ENCODE results near the gene AVL9. TPM values are rescaled to one million over a fixed set of nuclear protein-coding genes. Genes with fewer than 3 reads are reported as not detected.

AVL9 gene
- total and polyA plus RNA-seq, 9 of the 15 experiments (the other 6 are each of a cell fraction or from before 2014, with no cell fraction given): 6.4 to 66.2 (median 30.1) TPM

GRCh38 chr7:32539366-32539765, 44.1 kb downstream of the AVL9 start (continued):
- TF ChIP-seq, protein P1, sequence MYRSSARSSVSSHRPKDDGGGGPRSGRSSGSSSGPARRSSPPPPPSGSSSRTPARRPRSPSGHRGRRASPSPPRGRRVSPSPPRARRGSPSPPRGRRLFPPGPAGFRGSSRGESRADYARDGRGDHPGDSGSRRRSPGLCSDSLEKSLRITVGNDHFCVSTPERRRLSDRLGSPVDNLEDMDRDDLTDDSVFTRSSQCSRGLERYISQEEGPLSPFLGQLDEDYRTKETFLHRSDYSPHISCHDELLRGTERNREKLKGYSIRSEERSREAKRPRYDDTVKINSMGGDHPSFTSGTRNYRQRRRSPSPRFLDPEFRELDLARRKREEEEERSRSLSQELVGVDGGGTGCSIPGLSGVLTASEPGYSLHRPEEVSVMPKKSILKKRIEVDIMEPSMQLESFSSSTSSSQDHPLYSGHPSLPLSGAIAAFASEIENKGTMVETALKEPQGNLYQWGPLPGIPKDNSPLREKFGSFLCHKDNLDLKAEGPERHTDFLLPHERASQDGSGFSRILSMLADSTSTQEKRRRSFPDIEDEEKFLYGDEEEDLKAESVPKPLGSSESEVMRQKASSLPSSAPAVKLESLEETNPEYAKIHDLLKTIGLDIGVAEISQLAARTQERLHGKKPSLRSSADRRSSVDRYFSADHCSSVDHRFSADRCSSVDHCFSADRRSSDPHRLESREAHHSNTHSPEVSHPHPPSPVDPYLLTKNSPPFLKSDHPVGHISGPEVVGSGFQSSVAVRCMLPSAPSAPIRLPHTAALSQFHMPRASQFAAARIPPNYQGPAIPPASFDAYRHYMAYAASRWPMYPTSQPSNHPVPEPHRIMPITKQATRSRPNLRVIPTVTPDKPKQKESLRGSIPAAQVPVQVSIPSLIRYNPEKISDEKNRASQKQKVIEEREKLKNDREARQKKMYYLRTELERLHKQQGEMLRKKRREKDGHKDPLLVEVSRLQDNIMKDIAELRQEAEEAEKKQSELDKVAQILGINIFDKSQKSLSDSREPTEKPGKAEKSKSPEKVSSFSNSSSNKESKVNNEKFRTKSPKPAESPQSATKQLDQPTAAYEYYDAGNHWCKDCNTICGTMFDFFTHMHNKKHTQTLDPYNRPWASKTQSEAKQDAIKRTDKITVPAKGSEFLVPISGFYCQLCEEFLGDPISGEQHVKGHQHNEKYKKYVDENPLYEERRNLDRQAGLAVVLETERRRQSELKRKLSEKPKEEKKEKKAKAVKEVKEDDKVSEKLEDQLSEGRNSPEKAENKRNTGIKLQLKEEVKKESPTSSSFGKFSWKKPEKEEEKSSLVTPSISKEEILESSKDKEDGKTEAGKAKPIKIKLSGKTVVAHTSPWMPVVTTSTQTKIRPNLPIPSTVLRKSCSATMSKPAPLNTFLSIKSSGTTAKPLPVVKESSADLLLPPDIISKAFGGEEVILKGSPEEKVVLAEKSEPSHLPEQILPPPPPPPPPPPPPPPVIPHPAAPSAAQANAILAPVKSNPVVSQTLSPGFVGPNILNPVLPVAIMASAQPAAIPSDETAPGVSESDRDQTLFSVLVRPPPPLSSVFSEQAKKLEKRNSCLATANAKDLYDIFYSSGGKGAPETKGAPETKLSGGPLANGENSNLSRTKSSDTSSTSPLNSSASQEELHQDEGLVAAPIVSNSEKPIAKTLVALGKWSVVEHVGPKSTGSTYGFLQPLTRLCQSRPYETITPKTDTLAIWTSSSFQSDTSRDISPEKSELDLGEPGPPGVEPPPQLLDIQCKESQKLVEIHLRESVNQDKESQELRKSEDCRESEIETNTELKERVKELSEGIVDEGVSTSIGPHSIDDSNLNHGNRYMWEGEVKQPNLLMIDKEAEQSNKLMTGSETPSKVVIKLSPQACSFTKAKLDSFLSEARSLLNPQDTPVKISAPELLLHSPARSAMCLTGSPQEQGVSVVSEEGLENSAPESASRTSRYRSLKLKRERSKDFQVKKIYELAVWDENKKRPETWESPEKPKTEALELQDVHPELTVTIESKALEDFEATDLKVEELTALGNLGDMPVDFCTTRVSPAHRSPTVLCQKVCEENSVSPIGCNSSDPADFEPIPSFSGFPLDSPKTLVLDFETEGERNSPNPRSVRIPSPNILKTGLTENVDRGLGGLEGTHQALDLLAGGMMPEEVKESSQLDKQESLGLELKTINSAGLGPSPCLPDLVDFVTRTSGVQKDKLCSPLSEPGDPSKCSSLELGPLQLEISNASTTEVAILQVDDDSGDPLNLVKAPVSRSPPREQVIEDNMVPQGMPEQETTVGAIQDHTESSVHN (IDR thresholded peaks at IDR 0.05; ENCODE audit: borderline replicate concordance in 1 of 2, low read depth in 1 of 2): no peak
- TF ChIP-seq XRCC4 (IDR thresholded peaks at IDR 0.05; ENCODE audit: extremely low read depth, insufficient read depth, insufficient read length) (no peak), ZBTB17 (CRISPR knock-in tag; IDR thresholded peaks at IDR 0.05) (peak; percentile 47; the same call in 1 of the 2 replicates), SRSF1 (IDR thresholded peaks at IDR 0.05; ENCODE audit: low read depth, low read length) (no peak), SAFB2 (IDR thresholded peaks at IDR 0.05; ENCODE audit: borderline replicate concordance, low read depth, low read length, severe bottlenecking) (no peak), JUNB (CRISPR knock-in tag; conservative IDR thresholded peaks at IDR 0.05) (no peak), ZKSCAN8 (CRISPR knock-in tag; IDR thresholded peaks at IDR 0.05) (peak; percentile 64; the same call in 1 of the 2 replicates), POLR2AphosphoS2 (IDR thresholded peaks at IDR 0.05; ENCODE audit: low read length) (no peak), ZNF239 (CRISPR knock-in tag; IDR thresholded peaks at IDR 0.05) (peak; percentile 65), SMAD4 (CRISPR knock-in tag; conservative IDR thresholded peaks at IDR 0.05) (peak; percentile 85), ETV1 (tag; conservative IDR thresholded peaks at IDR 0.05; ENCODE audit: low read depth) (0 out of 2 replicates have a peak, but pooled peaks have one; percentile 21), SMARCA5 (IDR thresholded peaks at IDR 0.05) (no peak), SIRT6 (IDR thresholded peaks at IDR 0.05; ENCODE audit: low read depth, low read length) (no peak), THAP7 (CRISPR knock-in tag; IDR thresholded peaks at IDR 0.05) (no peak), PHB (CRISPR knock-in tag; IDR thresholded peaks at IDR 0.05) (no peak)
- TF ChIP-seq, protein P2, sequence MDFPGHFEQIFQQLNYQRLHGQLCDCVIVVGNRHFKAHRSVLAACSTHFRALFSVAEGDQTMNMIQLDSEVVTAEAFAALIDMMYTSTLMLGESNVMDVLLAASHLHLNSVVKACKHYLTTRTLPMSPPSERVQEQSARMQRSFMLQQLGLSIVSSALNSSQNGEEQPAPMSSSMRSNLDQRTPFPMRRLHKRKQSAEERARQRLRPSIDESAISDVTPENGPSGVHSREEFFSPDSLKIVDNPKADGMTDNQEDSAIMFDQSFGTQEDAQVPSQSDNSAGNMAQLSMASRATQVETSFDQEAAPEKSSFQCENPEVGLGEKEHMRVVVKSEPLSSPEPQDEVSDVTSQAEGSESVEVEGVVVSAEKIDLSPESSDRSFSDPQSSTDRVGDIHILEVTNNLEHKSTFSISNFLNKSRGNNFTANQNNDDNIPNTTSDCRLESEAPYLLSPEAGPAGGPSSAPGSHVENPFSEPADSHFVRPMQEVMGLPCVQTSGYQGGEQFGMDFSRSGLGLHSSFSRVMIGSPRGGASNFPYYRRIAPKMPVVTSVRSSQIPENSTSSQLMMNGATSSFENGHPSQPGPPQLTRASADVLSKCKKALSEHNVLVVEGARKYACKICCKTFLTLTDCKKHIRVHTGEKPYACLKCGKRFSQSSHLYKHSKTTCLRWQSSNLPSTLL (IDR thresholded peaks at IDR 0.05): no peak

Measured in K562 (cell line).